GM12891 (cell line): ENCODE results near the gene RYR2.

Experiments
- DNase-seq: peaks from one replicate; pipeline ENCODE4 v3.0.0; 2011; ENCODE audit warnings: low spot score; ENCODE audit not compliant: insufficient read length
- FAIRE-seq: peaks from 2 replicates; lab custom pipeline; 2011; peaks lifted over from hg19 to GRCh38; lab: Jason Lieb, UNC
- PAX5 ChIP-seq: IDR thresholded peaks from 2 replicates; pipeline ENCODE4 v1.6.1; 2011; ENCODE audit warnings: low read length, moderate library complexity, mild to moderate bottlenecking; ENCODE audit not compliant: insufficient read depth, severe bottlenecking
- POLR2A ChIP-seq: IDR thresholded peaks from 2 replicates; pipeline ENCODE4 v1.6.1; 2011; ENCODE audit warnings: low read depth, low read length, control low read depth
- POLR2AphosphoS5 ChIP-seq: IDR thresholded peaks from 2 replicates; pipeline ENCODE4 v1.6.1; 2011; ENCODE audit warnings: low read depth, low read length, control low read depth
- POU2F2 ChIP-seq: IDR thresholded peaks from 2 replicates; pipeline ENCODE4 v1.6.1; 2011; ENCODE audit warnings: low read depth, mild to moderate bottlenecking, control low read depth, low read length, moderate library complexity
- SPI1 ChIP-seq: IDR thresholded peaks from 2 replicates; pipeline ENCODE4 v1.6.1; 2011; ENCODE audit warnings: low read depth, low read length, control low read depth
- TAF1 ChIP-seq: IDR thresholded peaks from 2 replicates; pipeline ENCODE4 v1.6.1; 2011; ENCODE audit warnings: low read depth, low read length, control low read depth

The RYR2 gene

GRCh38 chr1:237416924-237417655 lies 375.1 kb downstream of the RYR2 start:
- no peak for FAIRE-seq
- DNase-seq, result no peak
- TF ChIP-seq PAX5 (no peak), TAF1 (no peak), POLR2AphosphoS5 (no peak), SPI1 (no peak), POLR2A (no peak), POU2F2 (no peak)

DNA sequence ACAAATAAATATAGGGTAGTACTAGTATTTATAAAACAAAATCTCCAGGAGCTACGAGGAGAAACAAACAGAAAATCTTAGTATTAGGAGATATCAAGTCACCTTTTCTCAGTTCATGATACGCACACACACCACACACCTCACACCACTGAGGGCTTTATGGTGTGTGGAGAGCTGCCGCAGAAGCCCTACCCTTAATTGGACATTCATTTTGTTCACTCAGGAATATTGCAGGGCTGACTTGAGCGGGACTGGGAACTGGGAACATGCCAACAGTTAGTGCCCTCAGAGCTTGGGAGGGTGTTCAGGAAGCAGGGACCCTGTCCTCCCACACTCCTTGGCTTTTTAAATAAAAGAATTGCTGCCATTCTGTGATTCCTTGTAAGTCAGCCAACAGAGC lies 386.8 kb downstream of the RYR2 start:
- FAIRE-seq, result no peak
- no peak for DNase-seq
- TF ChIP-seq PAX5 (no peak), TAF1 (no peak), SPI1 (no peak), POLR2A (no peak), POLR2AphosphoS5 (no peak), POU2F2 (no peak)

DNA sequence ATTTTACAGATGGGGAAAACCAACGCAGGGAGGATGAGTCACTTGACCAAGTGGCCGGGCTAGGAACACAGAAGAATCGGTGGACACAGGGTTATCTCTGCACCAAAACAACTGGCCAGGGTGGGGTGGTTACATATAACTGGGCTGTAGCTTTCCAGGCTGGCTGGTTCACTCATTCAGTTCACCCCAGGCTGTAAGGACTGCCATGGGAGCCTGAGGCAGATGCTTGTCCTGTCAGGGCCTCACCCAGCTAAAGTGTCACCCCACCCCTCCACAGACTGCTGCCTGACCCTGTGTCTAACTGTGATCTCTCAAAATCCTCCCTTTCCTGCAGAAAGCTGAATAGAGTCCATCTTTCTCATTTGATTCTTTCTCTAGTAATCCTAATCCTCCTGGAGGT lies 387.3 kb downstream of the RYR2 start:
- DNase-seq (no peak), FAIRE-seq (no peak)
- TF ChIP-seq POLR2AphosphoS5, result no peak
- TF ChIP-seq PAX5, result no peak
- TF ChIP-seq SPI1, result no peak
- no peak for TF ChIP-seq POU2F2
- no peak for TF ChIP-seq TAF1
- no peak for TF ChIP-seq POLR2A

GRCh38 chr1:237431448-237431847 lies 389.5 kb downstream of the RYR2 start:
- DNase-seq (no peak), FAIRE-seq (no peak)
- TF ChIP-seq POLR2AphosphoS5, result no peak
- TF ChIP-seq POLR2A, result no peak
- TF ChIP-seq SPI1, result no peak
- TF ChIP-seq TAF1, result no peak
- TF ChIP-seq PAX5, result no peak
- no peak for TF ChIP-seq POU2F2

GRCh38 chr1:237440346-237440745 lies 398.4 kb downstream of the RYR2 start:
- TF ChIP-seq SPI1 (no peak), POU2F2 (no peak), POLR2AphosphoS5 (no peak), POLR2A (no peak), PAX5 (no peak), TAF1 (no peak)
- FAIRE-seq, result no peak
- DNase-seq, result no peak

GRCh38 chr1:237444120-237444790 lies 402.3 kb downstream of the RYR2 start:
- TF ChIP-seq POLR2AphosphoS5 (no peak), POLR2A (no peak), PAX5 (no peak), POU2F2 (no peak), TAF1 (no peak), SPI1 (no peak)
- FAIRE-seq (no peak), DNase-seq (no peak)

DNA sequence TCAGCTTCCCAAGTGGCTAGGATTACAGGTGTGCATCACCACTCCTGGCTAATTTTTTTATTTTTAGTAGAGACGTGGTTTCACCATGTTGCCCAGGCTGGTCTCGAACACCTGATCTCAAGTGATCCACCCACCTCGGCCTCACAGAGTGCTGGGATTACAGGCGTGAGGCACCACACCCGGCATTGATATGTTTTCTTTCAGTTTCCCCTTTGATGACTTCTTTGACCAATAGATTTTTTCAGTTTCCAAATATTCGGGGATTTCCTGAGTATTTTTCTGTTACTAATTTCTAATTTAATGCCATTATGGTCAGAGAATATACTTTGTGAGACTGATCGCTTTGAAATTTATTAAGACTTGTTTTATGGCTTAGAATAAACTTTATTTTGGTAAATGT lies 406.1 kb downstream of the RYR2 start:
- no peak for TF ChIP-seq PAX5
- no peak for TF ChIP-seq TAF1
- TF ChIP-seq POLR2AphosphoS5, result no peak
- no peak for TF ChIP-seq POLR2A
- no peak for TF ChIP-seq POU2F2
- no peak for TF ChIP-seq SPI1
- DNase-seq (no peak), FAIRE-seq (no peak)

DNA sequence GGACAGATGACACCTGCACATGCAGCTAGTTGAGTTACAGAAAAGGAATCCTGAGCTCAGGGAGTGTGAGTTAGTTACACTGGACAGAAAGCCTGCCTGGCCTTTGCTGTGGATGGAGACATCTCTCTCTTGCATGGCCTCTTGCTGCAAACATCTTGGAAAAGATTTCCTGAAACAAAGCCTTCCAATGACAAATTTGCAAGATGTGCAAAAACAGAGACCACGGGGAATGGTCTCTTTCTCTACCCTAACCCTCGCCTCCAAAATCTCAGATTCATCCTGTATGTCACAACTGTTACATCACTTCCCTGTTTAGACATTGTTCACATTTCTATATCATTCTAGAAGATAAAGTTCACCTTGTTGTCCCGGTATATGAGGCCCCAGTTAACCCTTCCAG lies 415.6 kb downstream of the RYR2 start:
- FAIRE-seq, result no peak
- no peak for TF ChIP-seq PAX5
- TF ChIP-seq POLR2A, result no peak
- TF ChIP-seq POU2F2, result no peak
- no peak for TF ChIP-seq TAF1
- TF ChIP-seq POLR2AphosphoS5, result no peak
- TF ChIP-seq SPI1, result no peak
- DNase-seq, result no peak

- TF ChIP-seq SPI1 (no peak), PAX5 (no peak), POLR2A (no peak)
- no peak for FAIRE-seq
- DNase-seq, result no peak
Observed at GRCh38 chr1:237467320-237467719, 425.3 kb downstream of the RYR2 start.
